IPS DF 4.7 (cell line): Measurements from ENCODE around the gene MRC1.

Source experiments
- DNase-seq: peaks from one replicate; pipeline ENCODE4 v3.0.0-alpha.2; 2013; ENCODE audit warnings: low spot score; ENCODE audit errors: extremely low read depth

MRC1 gene

GRCh38 chr10:17795083-17795482, 14.1 kb upstream of the MRC1 start:
- DNase-seq = no peak

- no peak for DNase-seq
Measured at GRCh38 chr10:17795813-17796594, 13.1 kb upstream of the MRC1 start.

- no peak for DNase-seq
Measured at GRCh38 chr10:17801507-17801906, 7.6 kb upstream of the MRC1 start.

- DNase-seq = no peak
Measured at GRCh38 chr10:17802350-17802749, 6.8 kb upstream of the MRC1 start.

- no peak for DNase-seq
Measured at GRCh38 chr10:17802976-17803375, 6.2 kb upstream of the MRC1 start.

GRCh38 chr10:17805330-17805729, 3.8 kb upstream of the MRC1 start:
- no peak for DNase-seq

GRCh38 chr10:17805921-17806577, 3.1 kb upstream of the MRC1 start:
- DNase-seq = no peak

GRCh38 chr10:17811146-17811865, 2.2 kb downstream of the MRC1 start:
- DNase-seq = no peak

GRCh38 chr10:17814973-17815372, 5.8 kb downstream of the MRC1 start:
- no peak for DNase-seq

GRCh38 chr10:17816199-17816598, 7.1 kb downstream of the MRC1 start:
- no peak for DNase-seq

- no peak for DNase-seq
Measured at GRCh38 chr10:17817316-17817715, 8.2 kb downstream of the MRC1 start.

- no peak for DNase-seq
Measured at GRCh38 chr10:17817790-17818189, 8.6 kb downstream of the MRC1 start.

- no peak for DNase-seq
Measured at GRCh38 chr10:17819836-17820235, 10.7 kb downstream of the MRC1 start.

GRCh38 chr10:17820943-17821342, 11.8 kb downstream of the MRC1 start:
- DNase-seq = no peak

GRCh38 chr10:17821893-17822292, 12.7 kb downstream of the MRC1 start:
- no peak for DNase-seq

GRCh38 chr10:17831341-17831740, 22.2 kb downstream of the MRC1 start:
- no peak for DNase-seq

- DNase-seq = no peak
Measured at GRCh38 chr10:17831896-17832295, 22.7 kb downstream of the MRC1 start.

- DNase-seq = no peak
Measured at GRCh38 chr10:17833656-17834055, 24.5 kb downstream of the MRC1 start.

- no peak for DNase-seq
Measured at GRCh38 chr10:17835688-17836087, 26.5 kb downstream of the MRC1 start.

- DNase-seq = no peak
Measured at GRCh38 chr10:17836942-17837341, 27.8 kb downstream of the MRC1 start.

- DNase-seq = no peak
Measured at GRCh38 chr10:17838080-17838648, 29.0 kb downstream of the MRC1 start.

- no peak for DNase-seq
Measured at GRCh38 chr10:17841050-17841449, 31.9 kb downstream of the MRC1 start.
